HG02943 (cell line): ENCODE data around the gene TPSG1.
"Not testable (repeated sequence)": the region's sequence is repeated elsewhere in the genome, so short reads cannot be mapped to it uniquely, and the experiment has no call there.

Source experiments
- ATAC-seq: cut with Tn5 transposase; IDR thresholded peaks from one replicate; pipeline ENCODE4 v1.9.1; 2021; ENCODE audit warnings: mild to moderate bottlenecking, low read depth, moderate library complexity; ENCODE audit not compliant: unreplicated experiment

The TPSG1 gene

DNA sequence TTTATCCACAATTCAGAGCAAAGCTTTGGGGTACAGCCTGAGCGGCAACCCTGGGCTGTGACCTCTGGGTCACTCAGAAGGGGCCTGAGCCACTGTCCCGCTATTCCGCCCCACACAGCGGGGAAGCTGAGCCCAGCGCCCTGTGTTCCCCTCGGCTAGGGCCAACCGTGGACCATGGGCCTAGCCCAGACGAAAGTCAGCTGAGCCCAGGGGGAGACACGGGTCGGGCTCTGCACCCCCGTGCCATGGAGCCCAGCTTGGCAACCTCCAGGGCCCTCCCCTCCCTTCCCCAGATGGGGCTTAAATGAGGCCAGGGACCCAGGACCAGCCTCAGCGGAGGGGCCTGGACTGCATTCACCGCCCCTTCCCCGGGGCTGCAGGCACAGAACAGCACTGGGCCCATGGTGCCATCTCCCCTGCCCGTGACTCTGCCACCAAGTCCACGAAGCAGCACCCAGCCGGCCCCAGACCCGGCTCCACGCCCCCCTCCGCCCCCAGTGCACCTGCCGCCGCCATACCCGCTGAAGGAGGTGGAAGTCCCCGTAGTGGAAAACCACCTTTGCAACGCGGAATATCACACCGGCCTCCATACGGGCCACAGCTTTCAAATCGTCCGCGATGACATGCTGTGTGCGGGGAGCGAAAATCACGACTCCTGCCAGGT is 32.6 kb upstream of the TPSG1 start:
- no peak for ATAC-seq

DNA sequence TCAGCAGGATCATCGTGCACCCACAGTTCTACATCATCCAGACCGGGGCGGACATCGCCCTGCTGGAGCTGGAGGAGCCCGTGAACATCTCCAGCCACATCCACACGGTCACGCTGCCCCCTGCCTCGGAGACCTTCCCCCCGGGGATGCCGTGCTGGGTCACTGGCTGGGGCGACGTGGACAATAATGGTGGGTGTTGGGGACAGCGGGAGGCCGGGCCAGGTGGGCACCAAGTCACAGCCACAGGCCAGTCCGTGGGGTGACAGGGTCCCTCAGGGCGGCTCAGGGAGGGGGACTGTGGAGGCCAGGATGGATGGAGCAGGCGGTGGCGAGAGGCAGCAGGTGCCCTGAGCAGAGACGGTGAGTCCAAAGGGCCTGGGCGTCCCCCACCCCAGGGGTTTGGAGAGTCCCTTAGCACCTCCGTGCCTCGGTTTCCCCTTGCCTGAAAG is 31.8 kb upstream of the TPSG1 start:
- ATAC-seq, result no peak

DNA sequence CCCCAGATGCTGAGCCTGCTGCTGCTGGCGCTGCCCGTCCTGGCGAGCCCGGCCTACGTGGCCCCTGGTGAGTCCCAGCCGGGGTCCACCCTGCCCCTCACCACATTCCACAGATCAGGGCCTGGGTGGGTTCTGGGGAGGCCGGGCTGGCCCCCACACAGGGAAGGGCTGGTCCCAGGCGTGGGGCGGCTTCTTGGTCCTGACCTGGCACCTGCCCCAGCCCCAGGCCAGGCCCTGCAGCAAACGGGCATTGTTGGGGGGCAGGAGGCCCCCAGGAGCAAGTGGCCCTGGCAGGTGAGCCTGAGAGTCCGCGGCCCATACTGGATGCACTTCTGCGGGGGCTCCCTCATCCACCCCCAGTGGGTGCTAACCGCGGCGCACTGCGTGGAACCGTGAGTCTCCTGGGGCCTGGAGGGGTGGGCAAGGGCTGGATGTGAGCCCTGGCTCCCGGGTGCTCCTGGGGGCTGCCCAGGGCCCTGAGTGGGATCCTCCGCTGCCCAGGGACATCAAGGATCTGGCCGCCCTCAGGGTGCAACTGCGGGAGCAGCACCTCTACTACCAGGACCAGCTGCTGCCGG is 31.3 kb upstream of the TPSG1 start:
- ATAC-seq, result not testable (repeated sequence)

DNA sequence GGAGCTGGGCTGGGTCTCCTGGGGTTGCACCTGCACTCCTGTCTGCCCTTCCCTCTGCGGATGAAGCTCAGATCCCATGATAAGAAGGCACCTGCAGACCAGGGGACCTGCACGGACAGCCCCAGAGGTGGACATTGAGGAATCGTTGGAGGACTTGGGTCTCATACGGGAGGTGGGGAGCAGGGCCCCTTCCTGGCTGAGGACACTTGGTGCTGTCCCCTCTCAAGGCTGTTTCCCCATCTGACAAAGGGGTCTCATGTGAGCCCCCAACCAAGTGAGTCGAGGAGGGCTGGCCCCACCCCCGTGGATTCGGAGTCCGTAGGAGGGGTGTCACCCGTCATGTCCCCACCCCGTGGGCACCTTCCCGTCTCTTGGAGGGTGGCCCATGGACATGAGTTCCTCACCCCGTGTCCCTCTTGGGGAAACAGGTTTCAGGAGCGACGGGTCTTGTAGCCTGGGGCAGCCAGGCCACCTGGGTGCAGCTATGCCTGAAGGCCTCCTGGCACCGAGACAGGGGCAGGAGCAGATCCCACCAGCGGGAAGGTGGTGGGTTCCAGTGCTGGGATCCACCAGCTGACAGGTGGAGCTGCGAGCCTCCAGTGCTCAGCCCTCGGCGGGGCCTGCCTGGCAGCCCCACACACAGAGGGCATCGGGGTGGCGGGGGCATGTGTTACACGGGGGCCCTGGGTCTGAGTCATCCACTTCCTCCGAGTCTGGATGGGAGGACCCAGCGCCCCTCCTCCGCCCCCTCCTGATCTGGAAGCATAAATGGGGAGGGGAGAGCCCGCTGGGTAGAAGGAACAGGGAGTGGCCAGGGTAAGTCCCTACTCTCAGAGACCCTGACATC is 30.4 kb upstream of the TPSG1 start, which contains the start of gene TPSD1:
TPSD1 (plus strand) TSS at position 794 of the 847 bp plus-strand sequence. CDS start 212 bp downstream, outside the sequence.
- not testable (repeated sequence) for ATAC-seq

DNA sequence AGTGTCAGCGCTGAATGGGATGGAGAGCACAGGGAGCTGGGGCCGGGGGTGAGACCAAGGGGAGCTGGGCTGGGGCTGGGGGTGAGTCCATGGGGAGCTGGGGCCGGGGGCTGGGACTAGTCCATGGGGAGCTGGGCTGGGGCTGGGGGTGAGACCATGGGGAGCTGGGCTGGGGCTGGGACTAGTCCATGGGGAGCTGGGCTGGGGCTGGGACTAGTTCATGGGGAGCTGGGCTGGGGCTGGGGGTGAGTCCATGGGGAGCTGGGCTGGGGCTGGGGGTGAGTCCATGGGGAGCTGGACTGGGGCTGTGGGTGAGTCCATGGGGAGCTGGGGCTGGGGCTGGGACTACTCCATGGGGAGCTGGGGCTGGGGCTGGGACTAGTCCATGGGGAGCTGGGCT is 29.8 kb upstream of the TPSG1 start:
- not testable (repeated sequence) for ATAC-seq

DNA sequence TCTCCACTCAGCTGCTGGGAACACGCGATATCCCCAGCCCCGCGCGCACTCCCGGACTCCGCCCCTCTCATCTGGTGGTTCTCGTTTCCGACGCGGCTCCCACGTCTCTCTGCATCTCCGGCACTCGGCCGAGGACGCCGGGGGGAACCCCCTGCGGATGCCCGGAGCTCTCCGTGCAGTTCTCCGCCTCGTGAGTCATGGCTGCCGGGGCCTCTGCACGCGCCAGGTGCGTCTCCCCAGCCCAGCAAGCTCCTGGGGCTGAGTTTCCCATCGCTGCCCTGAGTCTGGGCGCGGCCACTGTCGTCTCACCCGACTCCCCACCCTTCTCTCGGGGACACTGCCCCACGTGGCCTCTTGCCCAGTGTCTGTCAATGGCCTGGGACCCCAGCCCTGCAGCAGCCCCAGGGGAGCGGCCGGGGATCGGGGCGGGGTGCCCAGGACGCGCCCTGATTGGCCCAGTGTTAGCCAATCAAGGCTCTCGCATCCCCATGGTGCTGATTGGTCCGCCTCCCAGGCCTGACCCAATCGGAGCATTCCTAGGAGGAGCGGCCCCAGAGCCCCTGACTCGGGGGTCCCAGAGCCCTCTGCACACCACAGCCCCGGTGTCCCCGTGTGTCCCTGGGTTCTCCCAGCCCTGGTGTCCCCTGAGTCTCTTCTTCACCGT is 28.8 kb upstream of the TPSG1 start:
- not testable (repeated sequence) for ATAC-seq

DNA sequence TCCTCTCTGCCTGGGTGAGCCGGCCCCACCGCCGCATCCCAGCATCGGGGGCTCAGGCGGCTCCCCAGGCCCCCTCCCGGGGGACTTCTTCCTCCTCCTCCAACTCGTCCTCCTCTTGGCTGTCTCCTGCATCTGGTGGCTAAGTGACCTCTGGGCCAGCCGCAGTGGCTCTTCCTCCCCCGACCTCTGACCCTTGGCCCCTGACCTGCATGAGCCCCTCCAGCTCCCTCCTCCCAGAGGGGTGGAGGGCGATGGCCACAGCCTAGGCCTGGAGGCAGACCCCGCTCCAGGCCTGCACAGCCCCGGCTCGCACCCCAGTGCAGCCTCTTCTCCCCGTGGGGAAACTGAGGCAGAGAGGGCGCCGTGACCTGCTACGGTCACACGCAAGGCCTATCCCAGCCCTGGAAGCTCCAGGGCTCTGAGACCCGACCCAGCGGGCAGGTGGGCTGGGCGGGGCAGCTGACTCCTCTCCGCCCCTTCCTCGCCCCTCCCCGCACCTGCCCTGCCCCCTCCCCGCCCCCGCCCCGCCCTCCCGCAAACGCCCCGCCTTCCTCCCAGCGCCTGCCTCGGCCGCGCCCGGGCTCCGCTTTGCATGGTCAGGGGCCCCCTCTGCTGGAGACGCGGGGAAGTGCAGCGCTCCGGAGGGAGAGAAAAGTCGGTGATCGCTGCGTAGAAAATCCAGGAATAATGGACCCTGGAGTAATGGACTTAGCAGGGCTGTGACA is 24.1 kb upstream of the TPSG1 start:
- ATAC-seq, result not testable (repeated sequence)

DNA sequence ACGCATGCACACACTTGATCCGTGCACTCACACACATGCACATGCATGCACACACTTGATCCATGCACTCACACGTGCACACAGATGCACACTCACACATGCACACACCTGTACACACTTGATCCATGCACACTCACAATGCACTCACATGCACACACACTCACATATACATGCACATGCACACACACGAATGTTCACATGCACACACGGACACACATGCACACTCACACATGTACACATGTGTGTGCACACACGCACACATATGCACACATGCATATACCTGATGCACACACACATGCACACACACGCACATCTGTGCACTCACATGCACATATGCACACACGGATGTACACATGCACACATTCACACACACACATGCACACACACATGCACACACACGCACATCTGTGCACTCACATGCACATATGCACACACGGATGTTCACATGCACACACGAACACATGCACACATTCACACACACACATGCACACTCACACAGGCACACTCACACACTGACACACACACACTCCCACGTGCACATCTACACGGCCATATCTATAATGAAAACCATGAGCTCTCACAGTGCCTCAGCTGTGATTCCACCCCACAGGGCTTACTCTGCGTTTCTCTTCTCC is 23.0 kb upstream of the TPSG1 start:
- ATAC-seq, result not testable (repeated sequence)

DNA sequence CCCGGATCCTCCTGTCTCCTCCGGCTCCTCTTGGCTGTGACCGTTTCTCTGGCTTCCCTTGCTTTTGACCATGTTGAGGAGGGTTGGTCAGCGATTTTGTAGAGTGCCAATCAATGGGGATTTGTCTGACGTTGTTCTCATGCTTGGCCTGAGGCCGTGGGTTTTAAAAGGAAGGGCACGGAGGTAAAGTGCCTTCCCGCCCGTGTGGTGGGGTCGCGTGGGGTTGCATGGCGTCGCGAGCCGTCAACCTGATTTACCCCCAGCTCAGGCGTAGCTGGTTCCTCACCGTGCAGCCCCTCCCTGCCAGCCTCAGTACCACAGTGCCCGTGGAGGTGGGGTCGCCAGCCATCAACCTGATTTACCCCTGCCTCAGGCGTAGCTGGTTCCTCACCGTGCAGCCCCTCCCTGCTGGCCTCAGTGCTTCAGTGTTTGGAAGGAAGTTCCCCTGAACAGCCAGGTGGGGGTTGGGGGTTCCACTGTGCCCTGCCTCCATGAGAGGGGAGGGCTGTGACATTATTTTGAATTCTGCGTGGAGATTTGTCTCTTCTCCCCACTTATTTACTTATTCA is 20.5 kb upstream of the TPSG1 start:
- no peak for ATAC-seq

DNA sequence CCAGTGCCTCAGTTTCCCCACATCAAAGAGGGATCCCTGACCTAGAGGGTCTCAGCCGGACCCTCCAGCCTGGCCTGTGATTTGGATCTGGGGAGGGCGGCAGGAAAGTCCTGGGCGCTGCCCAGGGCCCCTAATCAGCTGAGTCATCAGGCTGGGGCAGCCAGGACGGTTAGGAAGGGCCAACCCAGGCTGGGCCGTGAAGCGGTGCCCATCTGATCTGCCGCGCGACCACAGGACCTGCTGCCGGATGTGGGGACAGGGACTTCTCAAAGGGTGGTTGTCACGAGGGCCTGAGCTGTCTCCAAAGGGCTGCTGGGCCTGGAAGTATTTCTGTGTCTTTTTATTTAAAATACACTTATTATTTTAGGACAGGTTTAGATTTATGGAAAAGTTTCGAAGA is 19.8 kb upstream of the TPSG1 start:
- ATAC-seq, result no peak

DNA sequence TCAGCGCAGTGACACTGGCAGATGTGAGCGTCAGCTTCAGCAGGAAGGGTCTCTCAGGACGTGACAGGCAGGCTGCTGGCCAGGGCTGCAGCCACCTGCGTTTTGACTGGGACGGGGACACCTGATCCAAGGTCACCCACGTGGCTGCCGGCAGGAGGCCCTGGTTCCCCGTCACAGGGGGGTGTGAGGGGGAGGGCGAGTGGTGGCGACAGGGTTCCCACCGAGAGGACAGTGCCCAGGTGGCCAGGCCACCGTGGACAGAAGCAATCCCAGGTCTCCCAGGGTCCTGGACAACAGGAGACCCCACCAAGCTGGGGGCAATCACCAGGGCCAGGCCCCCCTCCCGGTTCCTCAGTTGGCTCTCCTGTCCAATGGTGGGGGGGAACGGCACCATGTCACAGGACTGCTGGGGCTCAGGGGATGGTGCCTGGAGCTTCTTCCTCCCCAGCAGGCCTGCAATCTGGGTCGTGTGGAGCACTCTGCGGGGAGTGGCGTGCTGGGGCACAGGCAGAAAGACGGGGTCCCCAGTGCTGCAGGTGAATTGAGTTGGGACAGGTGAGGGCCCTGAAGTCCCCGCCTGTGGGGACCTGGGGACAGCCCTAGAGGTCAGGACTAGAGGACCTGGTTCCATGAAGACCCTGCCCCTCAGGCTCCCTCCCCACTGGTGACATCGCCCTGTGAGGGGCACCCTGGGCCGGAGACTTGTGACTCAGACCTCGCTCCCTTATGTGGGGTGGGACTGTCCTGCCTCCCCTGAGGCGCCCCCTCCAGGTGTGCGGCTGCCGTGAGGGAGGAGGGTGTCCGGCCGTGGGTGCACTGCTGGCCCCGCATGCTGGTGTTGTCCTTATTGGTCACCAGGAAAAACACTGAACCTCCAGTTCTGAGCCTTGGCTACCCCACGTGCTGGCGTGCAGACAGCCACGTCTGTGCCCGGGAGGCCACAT is 19.1 kb upstream of the TPSG1 start:
- not testable (repeated sequence) for ATAC-seq

DNA sequence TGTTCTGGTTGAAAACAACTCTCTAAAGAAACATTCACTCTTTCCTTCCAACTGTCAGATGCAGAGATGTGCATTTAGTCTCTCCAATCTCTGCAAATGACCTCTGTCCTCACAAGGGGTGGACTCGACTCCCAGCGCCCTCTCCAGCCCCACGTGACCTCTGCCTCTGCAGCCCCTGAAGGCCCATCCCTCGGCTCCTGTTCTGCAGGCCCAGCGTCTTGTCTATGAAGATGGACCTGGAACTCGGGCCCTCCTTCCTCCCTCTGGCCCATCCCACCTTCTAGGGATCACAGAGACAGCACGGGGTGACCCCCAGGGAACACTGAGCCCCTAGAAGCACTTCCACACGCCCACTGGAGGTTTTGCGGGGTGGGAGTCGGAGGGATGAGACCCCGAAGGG is 18.3 kb upstream of the TPSG1 start:
- ATAC-seq, result not testable (repeated sequence)

DNA sequence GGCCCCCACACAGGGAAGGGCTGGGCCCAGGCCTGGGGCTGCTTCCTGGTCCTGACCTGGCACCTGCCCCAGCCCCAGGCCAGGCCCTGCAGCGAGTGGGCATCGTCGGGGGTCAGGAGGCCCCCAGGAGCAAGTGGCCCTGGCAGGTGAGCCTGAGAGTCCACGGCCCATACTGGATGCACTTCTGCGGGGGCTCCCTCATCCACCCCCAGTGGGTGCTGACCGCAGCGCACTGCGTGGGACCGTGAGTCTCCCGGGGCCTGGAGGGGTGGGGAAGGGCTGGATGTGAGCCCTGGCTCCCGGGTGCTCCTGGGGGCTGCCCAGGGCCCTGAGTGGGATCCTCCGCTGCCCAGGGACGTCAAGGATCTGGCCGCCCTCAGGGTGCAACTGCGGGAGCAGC is 16.0 kb upstream of the TPSG1 start:
- ATAC-seq, result not testable (repeated sequence)

DNA sequence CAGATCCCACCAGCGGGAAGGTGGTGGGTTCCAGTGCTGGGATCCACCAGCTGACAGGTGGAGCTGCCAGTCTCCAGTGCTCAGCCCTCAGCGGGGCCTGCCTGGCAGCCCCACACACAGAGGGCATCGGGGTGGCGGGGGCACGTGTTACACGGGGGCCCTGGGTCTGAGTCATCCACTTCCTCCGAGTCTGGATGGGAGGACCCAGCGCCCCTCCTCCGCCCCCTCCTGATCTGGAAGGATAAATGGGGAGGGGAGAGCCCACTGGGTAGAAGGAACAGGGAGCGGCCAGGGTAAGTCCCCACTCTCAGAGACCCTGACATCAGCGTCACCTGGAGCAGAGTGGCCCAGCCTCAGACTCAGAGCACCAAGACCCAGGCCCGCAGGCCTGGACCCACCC is 15.4 kb upstream of the TPSG1 start, which contains the start of gene TPSAB1:
TPSAB1 (plus strand) TSS at position 270 of the 400 bp plus-strand sequence. CDS start 234 bp downstream, outside the sequence.
- not testable (repeated sequence) for ATAC-seq

DNA sequence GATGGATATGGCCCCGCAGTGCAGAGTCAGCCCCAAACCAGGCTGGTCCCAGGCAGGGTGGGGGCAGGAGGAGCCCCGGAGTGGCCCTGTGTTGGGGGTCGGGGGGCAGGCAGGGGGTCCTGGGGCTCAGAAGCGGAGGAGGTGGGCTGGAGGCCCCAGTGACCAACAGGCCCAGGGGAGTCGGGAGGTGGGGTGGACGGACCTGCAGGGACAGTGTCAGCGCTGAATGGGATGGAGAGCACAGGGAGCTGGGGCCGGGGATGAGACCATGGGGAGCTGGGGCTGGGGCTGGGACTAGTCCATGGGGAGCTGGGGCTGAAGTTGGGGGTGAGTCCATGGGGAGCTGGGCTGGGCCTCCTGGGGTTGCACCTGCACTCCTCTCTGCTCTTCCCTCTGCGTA is 14.5 kb upstream of the TPSG1 start:
- ATAC-seq, result not testable (repeated sequence)

DNA sequence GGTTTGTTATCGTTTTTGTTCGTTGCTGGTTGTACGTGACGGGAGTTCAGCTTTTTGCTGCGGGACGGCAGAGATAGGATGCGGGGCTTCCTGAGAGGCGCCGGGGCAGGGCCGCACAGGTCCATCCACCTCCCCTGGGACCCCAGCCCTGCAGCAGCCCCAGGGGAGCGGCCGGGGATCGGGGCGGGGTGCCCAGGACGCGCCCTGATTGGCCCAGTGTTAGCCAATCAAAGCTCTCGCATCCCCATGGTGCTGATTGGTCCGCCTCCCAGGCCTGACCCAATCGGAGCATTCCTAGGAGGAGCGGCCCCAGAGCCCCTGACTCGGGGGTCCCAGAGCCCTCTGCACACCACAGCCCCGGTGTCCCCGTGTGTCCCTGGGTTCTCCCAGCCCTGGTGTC is 13.8 kb upstream of the TPSG1 start:
- not testable (repeated sequence) for ATAC-seq

DNA sequence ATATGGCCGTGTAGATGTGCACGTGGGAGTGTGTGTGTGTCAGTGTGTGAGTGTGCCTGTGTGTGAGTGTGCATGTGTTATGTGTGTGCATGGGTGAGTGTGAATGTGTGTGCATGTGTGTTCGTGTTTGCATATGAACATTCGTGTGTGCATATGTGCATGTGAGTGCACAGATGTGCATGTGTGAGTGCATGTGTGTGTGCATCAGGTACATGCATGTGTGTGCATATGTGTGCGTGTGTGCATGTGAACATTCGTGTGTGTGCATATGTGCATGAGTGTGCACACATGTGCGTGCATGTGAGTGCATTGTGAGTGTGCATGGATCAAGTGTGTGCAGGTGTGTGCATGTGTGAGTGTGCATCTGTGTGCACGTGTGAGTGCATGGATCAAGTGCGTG is 12.9 kb upstream of the TPSG1 start:
- ATAC-seq, result no peak

DNA sequence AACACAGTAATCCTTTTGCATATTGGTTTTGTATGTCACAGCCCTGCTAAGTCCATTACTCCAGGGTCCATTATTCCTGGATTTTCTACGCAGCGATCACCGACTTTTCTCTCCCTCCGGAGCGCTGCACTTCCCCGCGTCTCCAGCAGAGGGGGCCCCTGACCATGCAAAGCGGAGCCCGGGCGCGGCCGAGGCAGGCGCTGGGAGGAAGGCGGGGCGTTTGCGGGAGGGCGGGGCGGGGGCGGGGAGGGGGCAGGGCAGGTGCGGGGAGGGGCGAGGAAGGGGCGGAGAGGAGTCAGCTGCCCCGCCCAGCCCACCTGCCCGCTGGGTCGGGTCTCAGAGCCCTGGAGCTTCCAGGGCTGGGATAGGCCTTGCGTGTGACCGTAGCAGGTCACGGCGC is 11.6 kb upstream of the TPSG1 start:
- ATAC-seq, result not testable (repeated sequence)
